Subcutaneous adipose tissue (tissue), 4 donors: ENCODE measurements around the gene RNLS. TPM values are rescaled to one million over a fixed set of nuclear protein-coding genes. Genes with fewer than 3 reads are reported as not detected.

ENCODE experiments used
- CTCF ChIP-seq: fragments of 450-650 bp; IDR thresholded peaks from one replicate; pipeline ENCODE4 v1.5.1; 2016; ENCODE audit warnings: low read depth, mild to moderate bottlenecking, control low read depth, antibody characterized with exemption, moderate library complexity
- total RNA-seq, 4 donors: library from RNA; depleted of rRNA; stranded (reverse); fragments of >200 nt; gene quantifications; one replicate each; pipeline ENCODE4 v1.1.0, GENCODE V29; 2016

The RNLS gene
- total RNA-seq, 4 donors from 2014 or later = 14.1 to 27.7 (median 23.1) TPM

- TF ChIP-seq CTCF = no peak
Measured at GRCh38 chr10:88417387-88418030, 165.6 kb downstream of the RNLS start.

GRCh38 chr10:88416801-88417200 is 166.3 kb downstream of the RNLS start:
- TF ChIP-seq CTCF = no peak

GRCh38 chr10:88415533-88416130 is 167.5 kb downstream of the RNLS start:
- no peak for TF ChIP-seq CTCF

- TF ChIP-seq CTCF = no peak
Measured at GRCh38 chr10:88413412-88413811, 169.7 kb downstream of the RNLS start.

GRCh38 chr10:88411772-88412349 is 171.3 kb downstream of the RNLS start:
- no peak for TF ChIP-seq CTCF

GRCh38 chr10:88409824-88410223 is 173.3 kb downstream of the RNLS start:
- TF ChIP-seq CTCF = no peak

GRCh38 chr10:88409236-88409635 is 173.9 kb downstream of the RNLS start:
- no peak for TF ChIP-seq CTCF
